Sigmoid colon (tissue), 4 donors: ENCODE data around the gene ZNF701.
A peak's percentile ranks its signal among the peaks of the same experiment; 100 is the strongest.

Experiments
- CTCF ChIP-seq, 4 experiments: fragments of 450-650 bp in 3 of 4; fragments of 200-600 bp in 1 of 4; IDR thresholded peaks; one replicate each; pipeline ENCODE4 v1.5.1; 2016 to 2019; ENCODE audit warnings: antibody characterized with exemption in 4 of 4, mild to moderate bottlenecking in 3 of 4, moderate library complexity in 2 of 4
- POLR2AphosphoS5 ChIP-seq, 4 donors: sonication (generic); formaldehyde crosslinking; IDR thresholded peaks; one replicate each; pipeline ENCODE4 v1.6.1; 2017; ENCODE audit warnings: antibody characterized with exemption in 4 of 4

GRCh38 chr19:52527134-52527955 is 42.7 kb upstream of the ZNF701 start, which contains the start of gene ZNF808:
- TF ChIP-seq CTCF (IDR thresholded peaks at IDR 0.05) (peak; percentile 64 to 85 (median 80)), POLR2AphosphoS5 (IDR thresholded peaks at IDR 0.05) (peak; percentile 54 to 86 (median 76))
